ENCODE data around the gene GRID1.

Gene GRID1

DNA sequence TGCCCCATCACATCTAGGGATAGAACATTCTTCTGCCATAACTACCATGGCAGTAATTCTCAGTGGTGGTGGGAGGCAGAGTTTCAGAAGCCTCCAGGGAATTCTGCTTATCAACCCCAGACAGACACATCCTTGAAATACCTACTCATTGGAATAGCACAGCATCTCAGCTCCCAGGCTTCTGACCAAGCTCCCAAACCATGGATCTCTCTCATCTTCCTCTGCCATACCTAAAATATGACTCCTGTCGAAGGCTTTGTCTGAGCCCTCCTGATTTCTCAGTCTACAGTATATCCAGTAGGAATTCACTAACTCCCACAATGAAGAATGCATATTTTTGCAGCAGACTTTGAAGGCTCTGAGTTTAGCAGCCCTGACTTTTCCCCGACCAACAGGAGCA, 687.5 kb downstream of the GRID1 start:
- no peak for ATAC-seq (ENCODE audit: low read depth)
- H3K36me3 ChIP-seq (ENCODE audit: low read depth), result no peaks in the 10 kb centered on the region
- no peak overlapping the region for H3K4me3 ChIP-seq (ENCODE audit: severe bottlenecking)
- TF ChIP-seq, protein P1, sequence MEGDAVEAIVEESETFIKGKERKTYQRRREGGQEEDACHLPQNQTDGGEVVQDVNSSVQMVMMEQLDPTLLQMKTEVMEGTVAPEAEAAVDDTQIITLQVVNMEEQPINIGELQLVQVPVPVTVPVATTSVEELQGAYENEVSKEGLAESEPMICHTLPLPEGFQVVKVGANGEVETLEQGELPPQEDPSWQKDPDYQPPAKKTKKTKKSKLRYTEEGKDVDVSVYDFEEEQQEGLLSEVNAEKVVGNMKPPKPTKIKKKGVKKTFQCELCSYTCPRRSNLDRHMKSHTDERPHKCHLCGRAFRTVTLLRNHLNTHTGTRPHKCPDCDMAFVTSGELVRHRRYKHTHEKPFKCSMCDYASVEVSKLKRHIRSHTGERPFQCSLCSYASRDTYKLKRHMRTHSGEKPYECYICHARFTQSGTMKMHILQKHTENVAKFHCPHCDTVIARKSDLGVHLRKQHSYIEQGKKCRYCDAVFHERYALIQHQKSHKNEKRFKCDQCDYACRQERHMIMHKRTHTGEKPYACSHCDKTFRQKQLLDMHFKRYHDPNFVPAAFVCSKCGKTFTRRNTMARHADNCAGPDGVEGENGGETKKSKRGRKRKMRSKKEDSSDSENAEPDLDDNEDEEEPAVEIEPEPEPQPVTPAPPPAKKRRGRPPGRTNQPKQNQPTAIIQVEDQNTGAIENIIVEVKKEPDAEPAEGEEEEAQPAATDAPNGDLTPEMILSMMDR (IDR thresholded peaks at IDR 0.05; ENCODE audit: poor library complexity, severe bottlenecking), result no peak
- DNase-seq (ENCODE audit: low spot score), result no peak
- no peak overlapping the region for H3K27ac ChIP-seq (ENCODE audit: poor library complexity, severe bottlenecking)
- H3K27me3 ChIP-seq (ENCODE audit: insufficient read depth, poor library complexity, severe bottlenecking), result no peaks in the 10 kb centered on the region
- H3K4me1 ChIP-seq (ENCODE audit: insufficient read depth, poor library complexity, severe bottlenecking), result no peaks in the 10 kb centered on the region
- H3K9me3 ChIP-seq (ENCODE audit: severe bottlenecking), result no peaks in the 10 kb centered on the region

DNA sequence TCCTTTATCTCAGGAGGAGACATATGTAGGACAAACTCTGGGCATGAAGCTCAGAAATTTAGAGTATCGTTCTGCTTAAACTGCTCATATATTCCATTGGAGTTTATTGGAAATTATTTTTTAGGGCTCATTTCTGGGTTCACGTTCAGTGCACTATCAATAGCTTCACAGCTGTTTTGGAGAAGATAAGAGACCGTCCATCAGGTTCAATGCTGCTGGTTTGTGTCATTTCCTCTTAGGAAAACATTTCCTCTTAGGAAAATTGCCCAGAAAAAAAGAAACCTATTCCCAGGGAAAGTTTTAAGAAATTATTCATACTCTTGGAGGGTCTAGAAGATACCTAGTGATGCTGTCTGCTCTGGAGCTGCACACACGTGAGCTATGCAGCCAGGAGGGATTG, 691.7 kb downstream of the GRID1 start:
- Histone ChIP-seq H3K27ac (ENCODE audit: poor library complexity, severe bottlenecking) (no peak overlapping the region), H3K9me3 (ENCODE audit: severe bottlenecking) (no peaks in the 10 kb centered on the region), H3K4me3 (ENCODE audit: severe bottlenecking) (no peak overlapping the region), H3K27me3 (ENCODE audit: insufficient read depth, poor library complexity, severe bottlenecking) (no peaks in the 10 kb centered on the region), H3K36me3 (ENCODE audit: low read depth) (no peaks in the 10 kb centered on the region), H3K4me1 (ENCODE audit: insufficient read depth, poor library complexity, severe bottlenecking) (no peaks in the 10 kb centered on the region)
- DNase-seq (ENCODE audit: low spot score) (no peak), ATAC-seq (ENCODE audit: low read depth) (no peak)
- TF ChIP-seq, protein P1 (IDR thresholded peaks at IDR 0.05; ENCODE audit: poor library complexity, severe bottlenecking), result no peak

DNA sequence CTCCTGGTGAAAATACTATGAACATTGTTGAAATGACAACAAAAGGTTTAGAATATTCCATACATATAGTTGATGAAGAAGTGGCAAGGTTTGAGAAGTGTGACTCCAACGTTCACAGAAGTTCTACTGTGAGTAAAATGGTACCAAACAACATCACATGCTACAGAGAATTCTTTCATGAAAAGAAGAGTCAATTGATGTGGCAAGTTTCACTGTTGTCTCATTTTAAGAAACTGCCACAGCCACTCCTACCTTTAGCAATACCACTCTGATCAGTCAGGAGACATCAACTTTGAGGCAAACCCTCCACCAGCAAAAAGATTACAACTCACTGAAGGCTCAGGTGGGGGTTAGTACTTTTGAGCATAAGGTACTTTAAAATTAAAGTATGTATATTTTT, 693.3 kb downstream of the GRID1 start:
- H3K27ac ChIP-seq (ENCODE audit: poor library complexity, severe bottlenecking), result no peak overlapping the region
- H3K36me3 ChIP-seq (ENCODE audit: low read depth), result no peaks in the 10 kb centered on the region
- TF ChIP-seq, protein P1 (IDR thresholded peaks at IDR 0.05; ENCODE audit: poor library complexity, severe bottlenecking), result no peak
- no peaks in the 10 kb centered on the region for H3K4me1 ChIP-seq (ENCODE audit: insufficient read depth, poor library complexity, severe bottlenecking)
- DNase-seq (ENCODE audit: low spot score) (no peak), ATAC-seq (ENCODE audit: low read depth) (no peak)
- no peaks in the 10 kb centered on the region for H3K27me3 ChIP-seq (ENCODE audit: insufficient read depth, poor library complexity, severe bottlenecking)
- no peak overlapping the region for H3K4me3 ChIP-seq (ENCODE audit: severe bottlenecking)
- H3K9me3 ChIP-seq (ENCODE audit: severe bottlenecking), result no peaks in the 10 kb centered on the region

DNA sequence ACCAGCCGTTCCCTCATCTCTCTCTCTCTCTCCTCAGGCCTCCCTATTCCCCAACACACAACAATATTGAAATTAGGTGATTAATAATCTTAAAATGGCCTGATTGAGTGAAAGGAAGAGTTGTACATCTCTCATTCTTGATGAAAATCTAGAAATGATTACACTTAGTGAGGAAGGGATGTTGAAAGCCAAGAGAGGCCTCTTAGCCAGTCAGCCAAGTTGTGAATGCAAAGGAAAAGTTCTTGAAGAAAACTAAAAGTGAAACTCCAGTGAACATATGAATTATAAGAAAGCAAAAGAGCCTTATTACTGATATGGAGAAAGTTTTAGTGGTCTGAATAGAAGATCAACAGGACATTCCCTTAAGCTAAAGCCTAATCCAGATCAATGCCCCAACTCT, 695.1 kb downstream of the GRID1 start:
- DNase-seq (ENCODE audit: low spot score) (no peak), ATAC-seq (ENCODE audit: low read depth) (no peak)
- Histone ChIP-seq H3K36me3 (ENCODE audit: low read depth) (no peaks in the 10 kb centered on the region), H3K9me3 (ENCODE audit: severe bottlenecking) (no peaks in the 10 kb centered on the region), H3K27ac (ENCODE audit: poor library complexity, severe bottlenecking) (no peak overlapping the region), H3K4me3 (ENCODE audit: severe bottlenecking) (no peak overlapping the region), H3K4me1 (ENCODE audit: insufficient read depth, poor library complexity, severe bottlenecking) (no peaks in the 10 kb centered on the region), H3K27me3 (ENCODE audit: insufficient read depth, poor library complexity, severe bottlenecking) (no peaks in the 10 kb centered on the region)
- TF ChIP-seq, protein P1 (IDR thresholded peaks at IDR 0.05; ENCODE audit: poor library complexity, severe bottlenecking), result no peak

DNA sequence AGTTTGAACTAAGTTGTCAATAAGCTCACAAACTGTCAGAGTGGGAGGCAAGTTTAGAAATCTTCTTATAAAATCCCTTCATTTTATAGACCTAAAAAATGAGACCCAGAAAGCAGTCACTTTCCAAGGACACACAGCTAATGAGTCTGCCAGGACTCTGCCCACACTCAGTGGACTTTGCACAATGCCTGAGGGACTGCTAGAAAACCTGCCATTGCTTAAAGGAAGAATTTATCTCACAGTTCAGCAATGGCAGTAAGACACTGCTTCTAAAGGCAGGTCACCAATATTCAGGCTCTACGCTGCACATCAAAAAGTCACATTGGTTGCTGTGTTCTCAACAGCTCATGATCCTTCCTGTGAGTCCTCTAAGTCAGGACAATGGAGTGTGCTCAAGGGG, 698.1 kb downstream of the GRID1 start:
- TF ChIP-seq, protein P1 (IDR thresholded peaks at IDR 0.05; ENCODE audit: poor library complexity, severe bottlenecking), result no peak
- ATAC-seq (ENCODE audit: low read depth), result no peak
- Histone ChIP-seq H3K27ac (ENCODE audit: poor library complexity, severe bottlenecking) (no peak overlapping the region), H3K27me3 (ENCODE audit: insufficient read depth, poor library complexity, severe bottlenecking) (no peaks in the 10 kb centered on the region), H3K36me3 (ENCODE audit: low read depth) (no peaks in the 10 kb centered on the region), H3K4me1 (ENCODE audit: insufficient read depth, poor library complexity, severe bottlenecking) (no peaks in the 10 kb centered on the region), H3K9me3 (ENCODE audit: severe bottlenecking) (no peaks in the 10 kb centered on the region), H3K4me3 (ENCODE audit: severe bottlenecking) (no peak overlapping the region)
- no peak for DNase-seq (ENCODE audit: low spot score)
